ENCODE results near the gene SNCAIP. TPM values are rescaled to one million over a fixed set of nuclear protein-coding genes. Genes with fewer than 3 reads are reported as not detected.

SNCAIP gene
- total and polyA plus RNA-seq, 2 experiments from 2014 or later: 6.1 to 11.9 TPM

- TF ChIP-seq ZNF462 (CRISPR knock-in tag; IDR thresholded peaks at IDR 0.05): no peak
These were observed 64.2 kb downstream of the SNCAIP start (continued) for GRCh38 chr5:122376250-122376649.

- Mint-ChIP-seq H3K27ac (no peak overlapping the region), H3K27me3 (ENCODE audit: insufficient read depth, low read depth, poor library complexity) (peaks cover 1% of the 10 kb centered on the region), H3K36me3 (ENCODE audit: low read depth) (peaks cover 8% of the 10 kb centered on the region), H3K4me3 (no peak overlapping the region), H3K9me3 (peaks cover 5% of the 10 kb centered on the region; the same call in 2 of the 3 replicates), H3K4me1 (peaks cover 3% of the 10 kb centered on the region; the same call in 1 of the 3 replicates)
- ATAC-seq: no peak
- H3K27me3 ChIP-seq (ENCODE audit: insufficient read depth): no peaks in the 10 kb centered on the region
- H3K9me2 ChIP-seq (ENCODE audit: insufficient read depth): no peaks in the 10 kb centered on the region
- no peak overlapping the region for H3K27ac ChIP-seq (ENCODE audit: low read depth)
- no peak for TF ChIP-seq NANOG (IDR thresholded peaks at IDR 0.05; ENCODE audit: borderline replicate concordance)
- TF ChIP-seq CTCF (conservative IDR thresholded peaks at IDR 0.05; ENCODE audit: low read depth in 2 of 2): no peak
- TF ChIP-seq ZNF462 (CRISPR knock-in tag; IDR thresholded peaks at IDR 0.05): no peak
- TF ChIP-seq JUNB (IDR thresholded peaks at IDR 0.05; ENCODE audit: unreplicated experiment): no peak
- no peak for TF ChIP-seq ETS1 (IDR thresholded peaks at IDR 0.05)
- no peak overlapping the region for H2AFZ ChIP-seq
- no peaks in the 10 kb centered on the region for H3K36me3 ChIP-seq (ENCODE audit: insufficient read depth)
- H3K4me2 ChIP-seq: no peak overlapping the region
- no peaks in the 10 kb centered on the region for H4K20me1 ChIP-seq (replicated peaks; ENCODE audit: insufficient read depth)
- no peaks in the 10 kb centered on the region for H3K4me1 ChIP-seq (ENCODE audit: insufficient read depth)
- no peaks in the 10 kb centered on the region for H3F3A ChIP-seq (replicated peaks; ENCODE audit: low read depth)
- H3K4me3 ChIP-seq: no peak overlapping the region
- H3K79me2 ChIP-seq (replicated peaks; ENCODE audit: insufficient read depth): no peaks in the 10 kb centered on the region
- no peak for DNase-seq (ENCODE audit: low spot score)
These were observed 65.0 kb downstream of the SNCAIP start for GRCh38 chr5:122377026-122377425.

All from GM23338 (cell line).